ENCODE results near the gene SIPA1L2.

Gene SIPA1L2

DNA sequence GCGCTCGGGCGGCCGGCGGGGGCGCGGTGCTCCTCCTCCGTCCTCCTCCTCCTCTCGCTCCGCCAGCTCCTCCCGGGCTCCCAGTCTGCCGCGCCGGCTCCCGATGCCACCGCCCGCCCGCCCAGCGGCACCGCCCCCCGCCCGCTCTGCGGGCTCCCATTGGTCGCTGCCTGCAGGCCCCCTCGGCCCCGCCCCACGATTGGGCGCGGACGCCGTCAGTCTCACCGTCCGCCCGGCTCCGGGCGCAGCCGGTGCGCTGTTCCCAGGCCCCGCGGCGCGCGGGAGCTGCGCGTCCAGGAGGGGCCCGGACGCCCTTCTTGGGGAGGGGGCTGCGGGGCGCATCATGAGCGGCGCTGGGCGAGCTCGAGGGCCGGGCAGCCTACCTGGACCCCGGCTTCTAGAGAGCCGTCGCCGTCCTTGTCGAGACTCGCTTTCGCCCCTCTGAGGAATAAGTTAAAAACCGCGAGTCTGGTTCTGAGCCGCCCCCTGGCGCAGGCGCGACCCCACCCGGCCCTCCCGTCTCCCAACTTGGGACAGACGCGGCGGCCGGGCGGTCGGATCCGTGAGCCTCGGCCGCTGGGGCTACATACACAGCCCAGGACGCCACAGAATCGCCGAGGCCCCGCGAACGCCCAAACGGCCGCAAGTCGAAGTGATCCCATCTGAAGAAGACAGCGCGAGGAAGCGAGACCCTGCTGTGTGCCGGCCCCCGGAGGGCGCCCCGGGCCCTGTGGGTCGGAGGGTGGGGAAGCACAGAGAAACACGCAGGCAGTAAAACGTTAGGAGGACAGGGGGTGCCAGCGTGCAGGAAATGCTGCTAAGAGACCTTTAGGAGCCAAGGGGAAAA lies at the start of gene SIPA1L2 (continued):
- TF ChIP-seq, protein P1, sequence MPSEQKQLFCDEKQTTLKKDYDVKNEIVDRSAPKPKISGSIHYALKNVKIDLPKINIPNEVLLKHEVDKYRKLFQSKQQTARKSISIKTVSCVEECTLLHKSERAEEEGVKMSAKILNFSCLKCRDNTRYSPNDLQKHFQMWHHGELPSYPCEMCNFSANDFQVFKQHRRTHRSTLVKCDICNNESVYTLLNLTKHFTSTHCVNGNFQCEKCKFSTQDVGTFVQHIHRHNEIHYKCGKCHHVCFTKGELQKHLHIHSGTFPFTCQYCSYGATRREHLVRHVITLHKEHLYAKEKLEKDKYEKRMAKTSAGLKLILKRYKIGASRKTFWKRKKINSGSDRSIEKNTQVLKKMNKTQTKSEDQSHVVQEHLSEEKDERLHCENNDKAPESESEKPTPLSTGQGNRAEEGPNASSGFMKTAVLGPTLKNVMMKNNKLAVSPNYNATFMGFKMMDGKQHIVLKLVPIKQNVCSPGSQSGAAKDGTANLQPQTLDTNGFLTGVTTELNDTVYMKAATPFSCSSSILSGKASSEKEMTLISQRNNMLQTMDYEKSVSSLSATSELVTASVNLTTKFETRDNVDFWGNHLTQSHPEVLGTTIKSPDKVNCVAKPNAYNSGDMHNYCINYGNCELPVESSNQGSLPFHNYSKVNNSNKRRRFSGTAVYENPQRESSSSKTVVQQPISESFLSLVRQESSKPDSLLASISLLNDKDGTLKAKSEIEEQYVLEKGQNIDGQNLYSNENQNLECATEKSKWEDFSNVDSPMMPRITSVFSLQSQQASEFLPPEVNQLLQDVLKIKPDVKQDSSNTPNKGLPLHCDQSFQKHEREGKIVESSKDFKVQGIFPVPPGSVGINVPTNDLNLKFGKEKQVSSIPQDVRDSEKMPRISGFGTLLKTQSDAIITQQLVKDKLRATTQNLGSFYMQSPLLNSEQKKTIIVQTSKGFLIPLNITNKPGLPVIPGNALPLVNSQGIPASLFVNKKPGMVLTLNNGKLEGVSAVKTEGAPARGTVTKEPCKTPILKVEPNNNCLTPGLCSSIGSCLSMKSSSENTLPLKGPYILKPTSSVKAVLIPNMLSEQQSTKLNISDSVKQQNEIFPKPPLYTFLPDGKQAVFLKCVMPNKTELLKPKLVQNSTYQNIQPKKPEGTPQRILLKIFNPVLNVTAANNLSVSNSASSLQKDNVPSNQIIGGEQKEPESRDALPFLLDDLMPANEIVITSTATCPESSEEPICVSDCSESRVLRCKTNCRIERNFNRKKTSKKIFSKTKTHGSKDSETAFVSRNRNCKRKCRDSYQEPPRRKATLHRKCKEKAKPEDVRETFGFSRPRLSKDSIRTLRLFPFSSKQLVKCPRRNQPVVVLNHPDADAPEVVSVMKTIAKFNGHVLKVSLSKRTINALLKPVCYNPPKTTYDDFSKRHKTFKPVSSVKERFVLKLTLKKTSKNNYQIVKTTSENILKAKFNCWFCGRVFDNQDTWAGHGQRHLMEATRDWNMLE (tag by site-specific recombination; conservative IDR thresholded peaks at IDR 0.05; ENCODE audit: low read depth): 0 out of 2 replicates have a peak, but pooled peaks have one; percentile 14
- TF ChIP-seq SP7 (tag by site-specific recombination; IDR thresholded peaks at IDR 0.05) (peak; percentile 88), GLI2 (tag by site-specific recombination; IDR thresholded peaks at IDR 0.05; ENCODE audit: borderline replicate concordance, low read depth) (no peak), KLF7 (tag by site-specific recombination; IDR thresholded peaks at IDR 0.05; ENCODE audit: borderline replicate concordance) (no peak), BCL11B (tag by site-specific recombination; IDR thresholded peaks at IDR 0.05; ENCODE audit: low read depth) (peak; percentile 81; the same call in 1 of the 2 replicates), ZFP3 (tag by site-specific recombination; IDR thresholded peaks at IDR 0.05; ENCODE audit: low read depth) (no peak), SCRT2 (tag by site-specific recombination; IDR thresholded peaks at IDR 0.05) (peak; percentile 47; the same call in 1 of the 2 replicates), MZF1 (tag by site-specific recombination; IDR thresholded peaks at IDR 0.05; ENCODE audit: borderline replicate concordance) (0 out of 2 replicates have a peak, but pooled peaks have one; percentile 16), ZNF544 (tag by site-specific recombination; IDR thresholded peaks at IDR 0.05) (no peak), ZNF302 (tag by site-specific recombination; IDR thresholded peaks at IDR 0.05; ENCODE audit: low read depth) (no peak), OVOL3 (tag by site-specific recombination; IDR thresholded peaks at IDR 0.05) (0 out of 2 replicates have a peak, but pooled peaks have one; percentile 11), ZNF529 (tag by site-specific recombination; IDR thresholded peaks at IDR 0.05; ENCODE audit: insufficient replicate concordance) (no peak), ZSCAN30 (tag by site-specific recombination; IDR thresholded peaks at IDR 0.05) (peak; percentile 44), ZNF660 (tag by site-specific recombination; IDR thresholded peaks at IDR 0.05) (peak; percentile 92), ZNF394 (tag by site-specific recombination; IDR thresholded peaks at IDR 0.05; ENCODE audit: borderline replicate concordance) (peak; percentile 52), ZEB2 (tag by site-specific recombination; IDR thresholded peaks at IDR 0.05) (peak; percentile 95), ZNF202 (tag by site-specific recombination; IDR thresholded peaks at IDR 0.05; ENCODE audit: borderline replicate concordance) (no peak), ZNF48 (tag by site-specific recombination; IDR thresholded peaks at IDR 0.05) (no peak), ZNF366 (tag by site-specific recombination; conservative IDR thresholded peaks at IDR 0.05) (peak; percentile 68), SP2 (tag by site-specific recombination; IDR thresholded peaks at IDR 0.05) (peak; percentile 50)
- TF ChIP-seq, protein P2, sequence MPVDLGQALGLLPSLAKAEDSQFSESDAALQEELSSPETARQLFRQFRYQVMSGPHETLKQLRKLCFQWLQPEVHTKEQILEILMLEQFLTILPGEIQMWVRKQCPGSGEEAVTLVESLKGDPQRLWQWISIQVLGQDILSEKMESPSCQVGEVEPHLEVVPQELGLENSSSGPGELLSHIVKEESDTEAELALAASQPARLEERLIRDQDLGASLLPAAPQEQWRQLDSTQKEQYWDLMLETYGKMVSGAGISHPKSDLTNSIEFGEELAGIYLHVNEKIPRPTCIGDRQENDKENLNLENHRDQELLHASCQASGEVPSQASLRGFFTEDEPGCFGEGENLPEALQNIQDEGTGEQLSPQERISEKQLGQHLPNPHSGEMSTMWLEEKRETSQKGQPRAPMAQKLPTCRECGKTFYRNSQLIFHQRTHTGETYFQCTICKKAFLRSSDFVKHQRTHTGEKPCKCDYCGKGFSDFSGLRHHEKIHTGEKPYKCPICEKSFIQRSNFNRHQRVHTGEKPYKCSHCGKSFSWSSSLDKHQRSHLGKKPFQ (tag by site-specific recombination; IDR thresholded peaks at IDR 0.05): no peak
- TF ChIP-seq, protein P3, sequence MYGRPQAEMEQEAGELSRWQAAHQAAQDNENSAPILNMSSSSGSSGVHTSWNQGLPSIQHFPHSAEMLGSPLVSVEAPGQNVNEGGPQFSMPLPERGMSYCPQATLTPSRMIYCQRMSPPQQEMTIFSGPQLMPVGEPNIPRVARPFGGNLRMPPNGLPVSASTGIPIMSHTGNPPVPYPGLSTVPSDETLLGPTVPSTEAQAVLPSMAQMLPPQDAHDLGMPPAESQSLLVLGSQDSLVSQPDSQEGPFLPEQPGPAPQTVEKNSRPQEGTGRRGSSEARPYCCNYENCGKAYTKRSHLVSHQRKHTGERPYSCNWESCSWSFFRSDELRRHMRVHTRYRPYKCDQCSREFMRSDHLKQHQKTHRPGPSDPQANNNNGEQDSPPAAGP (tag by site-specific recombination; IDR thresholded peaks at IDR 0.05): peak; percentile 76
- TF ChIP-seq, protein P4, sequence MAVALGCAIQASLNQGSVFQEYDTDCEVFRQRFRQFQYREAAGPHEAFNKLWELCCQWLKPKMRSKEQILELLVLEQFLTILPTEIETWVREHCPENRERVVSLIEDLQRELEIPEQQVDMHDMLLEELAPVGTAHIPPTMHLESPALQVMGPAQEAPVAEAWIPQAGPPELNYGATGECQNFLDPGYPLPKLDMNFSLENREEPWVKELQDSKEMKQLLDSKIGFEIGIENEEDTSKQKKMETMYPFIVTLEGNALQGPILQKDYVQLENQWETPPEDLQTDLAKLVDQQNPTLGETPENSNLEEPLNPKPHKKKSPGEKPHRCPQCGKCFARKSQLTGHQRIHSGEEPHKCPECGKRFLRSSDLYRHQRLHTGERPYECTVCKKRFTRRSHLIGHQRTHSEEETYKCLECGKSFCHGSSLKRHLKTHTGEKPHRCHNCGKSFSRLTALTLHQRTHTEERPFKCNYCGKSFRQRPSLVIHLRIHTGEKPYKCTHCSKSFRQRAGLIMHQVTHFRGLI (tag by site-specific recombination; IDR thresholded peaks at IDR 0.05): no peak
- TF ChIP-seq, protein P5, sequence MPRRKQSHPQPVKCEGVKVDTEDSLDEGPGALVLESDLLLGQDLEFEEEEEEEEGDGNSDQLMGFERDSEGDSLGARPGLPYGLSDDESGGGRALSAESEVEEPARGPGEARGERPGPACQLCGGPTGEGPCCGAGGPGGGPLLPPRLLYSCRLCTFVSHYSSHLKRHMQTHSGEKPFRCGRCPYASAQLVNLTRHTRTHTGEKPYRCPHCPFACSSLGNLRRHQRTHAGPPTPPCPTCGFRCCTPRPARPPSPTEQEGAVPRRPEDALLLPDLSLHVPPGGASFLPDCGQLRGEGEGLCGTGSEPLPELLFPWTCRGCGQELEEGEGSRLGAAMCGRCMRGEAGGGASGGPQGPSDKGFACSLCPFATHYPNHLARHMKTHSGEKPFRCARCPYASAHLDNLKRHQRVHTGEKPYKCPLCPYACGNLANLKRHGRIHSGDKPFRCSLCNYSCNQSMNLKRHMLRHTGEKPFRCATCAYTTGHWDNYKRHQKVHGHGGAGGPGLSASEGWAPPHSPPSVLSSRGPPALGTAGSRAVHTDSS (tag by site-specific recombination; IDR thresholded peaks at IDR 0.05): peak; percentile 58
- TF ChIP-seq, protein P6, sequence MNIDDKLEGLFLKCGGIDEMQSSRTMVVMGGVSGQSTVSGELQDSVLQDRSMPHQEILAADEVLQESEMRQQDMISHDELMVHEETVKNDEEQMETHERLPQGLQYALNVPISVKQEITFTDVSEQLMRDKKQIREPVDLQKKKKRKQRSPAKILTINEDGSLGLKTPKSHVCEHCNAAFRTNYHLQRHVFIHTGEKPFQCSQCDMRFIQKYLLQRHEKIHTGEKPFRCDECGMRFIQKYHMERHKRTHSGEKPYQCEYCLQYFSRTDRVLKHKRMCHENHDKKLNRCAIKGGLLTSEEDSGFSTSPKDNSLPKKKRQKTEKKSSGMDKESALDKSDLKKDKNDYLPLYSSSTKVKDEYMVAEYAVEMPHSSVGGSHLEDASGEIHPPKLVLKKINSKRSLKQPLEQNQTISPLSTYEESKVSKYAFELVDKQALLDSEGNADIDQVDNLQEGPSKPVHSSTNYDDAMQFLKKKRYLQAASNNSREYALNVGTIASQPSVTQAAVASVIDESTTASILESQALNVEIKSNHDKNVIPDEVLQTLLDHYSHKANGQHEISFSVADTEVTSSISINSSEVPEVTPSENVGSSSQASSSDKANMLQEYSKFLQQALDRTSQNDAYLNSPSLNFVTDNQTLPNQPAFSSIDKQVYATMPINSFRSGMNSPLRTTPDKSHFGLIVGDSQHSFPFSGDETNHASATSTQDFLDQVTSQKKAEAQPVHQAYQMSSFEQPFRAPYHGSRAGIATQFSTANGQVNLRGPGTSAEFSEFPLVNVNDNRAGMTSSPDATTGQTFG (tag by site-specific recombination; IDR thresholded peaks at IDR 0.05; ENCODE audit: borderline replicate concordance): no peak

Measured in HEK293 (cell line).